NCI-H2171 (cell line): ENCODE measurements around the gene GNB4.
A peak's percentile ranks its signal among the peaks of the same experiment; 100 is the strongest.

Experiments
- DNase-seq: peaks from one replicate; lab custom pipeline; 2025; lab: John Stamatoyannopoulos, UW

GNB4 gene

DNA sequence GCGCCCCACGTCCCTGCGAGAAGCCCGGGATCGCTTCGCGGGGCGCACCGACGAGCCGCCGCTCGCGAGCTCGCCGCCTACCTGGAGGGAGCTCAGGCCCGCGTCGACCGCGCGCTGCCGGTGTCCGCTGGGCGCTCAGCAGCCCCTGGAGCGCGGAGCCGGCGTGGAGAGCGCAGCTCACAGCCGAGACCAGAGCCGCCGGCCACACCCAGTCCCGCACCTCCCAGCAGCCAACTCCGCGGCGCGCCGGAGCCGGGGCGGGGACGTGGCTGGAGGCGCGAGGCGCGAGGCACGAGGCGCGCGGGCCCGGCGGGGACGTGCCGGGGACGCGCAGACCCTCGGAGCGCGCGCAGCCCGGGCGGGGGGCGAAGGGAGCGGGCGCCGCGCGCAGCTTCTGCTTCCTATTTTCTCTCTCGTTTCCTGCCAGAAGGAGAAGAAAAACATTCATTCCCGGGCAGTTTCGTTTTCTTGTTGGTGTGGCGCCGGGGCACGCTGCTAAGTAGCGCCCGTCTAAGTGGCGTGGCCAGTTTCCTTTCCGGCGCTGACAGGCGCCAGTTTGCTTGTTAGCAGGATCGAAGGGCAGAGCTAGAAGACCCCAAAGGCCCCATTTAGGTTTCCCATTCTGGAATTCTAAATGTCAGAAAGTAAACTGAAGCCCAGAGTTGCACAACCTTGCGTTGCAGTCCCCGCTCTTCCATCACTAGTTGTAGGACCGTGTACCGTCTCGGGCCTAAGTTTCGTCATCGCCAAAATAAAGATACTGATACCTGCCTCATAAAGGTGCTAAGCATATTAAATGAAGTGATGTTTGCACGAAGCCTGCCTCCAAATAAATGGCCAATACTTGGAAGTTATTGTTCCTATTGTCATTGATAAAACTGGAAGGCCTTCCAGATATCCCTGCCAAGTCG is at the start of gene GNB4:
Gene GNB4, minus strand, starts transcription at position 206 of the 911 bp plus-strand sequence. CDS start 25,270 bp downstream, outside the sequence.
- DNase-seq, result peak; percentile 82

GRCh38 chr3:179495483-179495882 is 44.2 kb upstream of the GNB4 start:
- no peak for DNase-seq

- DNase-seq, result no peak
Observed at GRCh38 chr3:179493260-179493659, 42.0 kb upstream of the GNB4 start.

GRCh38 chr3:179488213-179488612 is 36.9 kb upstream of the GNB4 start:
- no peak for DNase-seq

- DNase-seq, result no peak
Observed at GRCh38 chr3:179486806-179487205, 35.5 kb upstream of the GNB4 start.

DNA sequence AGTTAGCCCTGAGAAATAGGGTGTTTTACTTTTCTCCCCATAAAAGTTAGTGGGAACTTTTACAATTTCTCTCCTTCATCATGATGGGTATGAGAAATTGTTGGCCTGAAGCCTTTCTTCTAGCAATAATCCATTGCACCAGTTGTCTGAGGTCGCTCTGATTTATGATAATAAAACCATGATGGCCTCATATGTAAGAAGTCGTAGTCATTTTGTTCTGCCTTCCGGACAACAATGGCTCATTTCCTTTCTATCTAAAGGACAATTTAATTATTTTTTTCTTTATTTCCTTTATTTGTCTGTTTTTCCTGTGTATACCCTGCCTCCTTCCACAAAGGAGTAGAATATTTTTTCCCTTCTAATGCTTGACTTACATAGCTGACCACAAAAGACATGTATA is 31.6 kb upstream of the GNB4 start:
- no peak for DNase-seq

DNA sequence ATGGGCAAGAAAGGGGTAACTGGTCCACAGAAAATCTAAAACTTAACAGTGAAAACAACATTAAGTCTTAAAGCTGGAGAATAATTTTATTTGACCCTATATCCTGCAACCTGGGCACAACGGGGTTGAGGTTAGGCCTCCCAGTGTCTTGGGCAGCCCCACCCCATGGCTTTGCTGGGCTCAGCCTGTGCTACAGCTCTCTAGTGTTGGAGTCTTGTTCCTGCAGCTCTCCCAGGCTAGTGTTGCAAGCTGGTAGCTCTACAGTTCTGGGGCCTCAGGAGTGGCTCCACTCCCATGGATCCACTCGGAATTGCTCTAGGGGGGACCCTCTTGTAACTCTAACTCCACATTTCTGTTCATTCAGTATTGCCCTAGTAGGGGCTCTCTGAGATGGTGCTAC is 24.9 kb upstream of the GNB4 start:
- DNase-seq, result no peak

DNA sequence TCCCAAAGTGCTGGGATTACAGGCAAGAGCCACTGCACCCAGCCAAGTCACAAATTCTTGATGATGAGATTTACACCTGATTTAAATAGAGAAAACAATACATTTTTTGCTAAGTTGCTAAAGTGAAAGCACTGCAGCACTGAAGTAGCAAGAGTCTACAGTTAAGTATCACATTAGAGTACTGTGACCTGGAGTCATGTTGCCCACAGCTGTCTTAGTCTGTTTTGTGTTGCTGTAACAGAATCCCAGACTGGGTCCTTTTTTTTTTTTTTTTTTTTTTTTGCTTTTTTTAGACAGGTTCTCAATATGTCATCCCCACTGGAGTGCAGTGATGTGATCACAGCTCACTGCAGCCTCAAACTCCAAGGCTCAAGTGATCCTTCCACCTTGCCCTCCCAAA is 23.2 kb upstream of the GNB4 start:
- DNase-seq, result peak; percentile 74

GRCh38 chr3:179473565-179473964 is 22.3 kb upstream of the GNB4 start:
- no peak for DNase-seq

DNA sequence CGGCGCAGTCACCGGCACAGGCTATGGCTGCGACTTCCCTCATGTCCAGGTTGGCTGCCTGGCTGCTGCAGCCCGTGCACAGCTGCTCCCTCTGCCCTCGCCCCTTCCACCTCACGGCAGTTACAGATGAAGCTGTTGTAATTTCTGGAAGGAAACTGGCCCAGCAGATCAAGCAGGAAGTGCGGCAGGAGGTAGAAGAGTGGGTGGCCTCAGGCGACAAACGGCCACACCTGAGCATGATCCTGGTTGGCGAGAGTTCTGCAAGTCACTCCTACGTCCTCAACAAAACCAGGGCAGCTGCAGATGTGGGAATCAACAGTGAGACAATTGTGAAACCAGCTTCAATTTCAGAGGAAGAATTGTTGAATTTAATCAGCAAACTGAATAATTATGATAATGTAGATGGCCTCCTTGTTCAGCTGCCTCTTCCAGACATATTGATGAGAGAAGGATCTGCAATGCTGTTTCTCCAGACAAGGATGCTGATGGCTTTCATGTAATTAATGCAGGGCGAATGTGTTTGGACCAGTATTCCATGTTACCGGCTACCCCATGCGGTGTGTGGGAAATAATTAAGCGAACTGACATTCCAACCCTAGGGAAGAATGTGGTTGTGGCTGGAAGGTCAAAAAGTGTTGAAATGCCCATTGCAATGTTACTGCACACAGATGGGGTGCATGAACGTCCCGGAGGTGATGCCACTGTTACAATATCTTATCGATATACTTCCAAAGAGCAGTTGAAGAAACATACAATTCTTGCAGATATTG is 13.2 kb upstream of the GNB4 start:
- DNase-seq, result no peak

GRCh38 chr3:179463319-179463718 is 12.0 kb upstream of the GNB4 start:
- no peak for DNase-seq

- DNase-seq, result no peak
Observed at GRCh38 chr3:179460260-179460659, 9.0 kb upstream of the GNB4 start.

- DNase-seq, result no peak
Observed at GRCh38 chr3:179455954-179456353, 4.7 kb upstream of the GNB4 start.

DNA sequence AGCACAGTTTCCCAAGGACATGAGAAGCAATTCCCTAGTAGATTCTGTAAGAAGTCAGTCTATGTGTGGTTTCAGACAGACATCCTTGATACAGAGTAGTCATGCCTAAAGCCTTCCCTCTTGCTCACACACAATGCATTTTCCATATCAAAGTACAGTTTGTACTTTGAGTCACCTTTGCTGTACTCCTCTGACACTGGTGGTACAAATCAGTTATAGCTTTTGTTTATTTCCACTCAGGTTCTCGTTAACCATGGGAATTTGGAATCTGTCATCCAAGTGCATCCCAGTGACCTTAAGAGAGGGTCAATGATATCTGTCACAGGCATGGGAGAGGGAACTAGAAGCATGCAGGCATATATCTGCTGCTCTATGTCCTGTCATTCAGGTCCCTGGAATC is 3.6 kb upstream of the GNB4 start:
- DNase-seq, result no peak

- no peak for DNase-seq
Observed at GRCh38 chr3:179453967-179454366, 2.7 kb upstream of the GNB4 start.

- DNase-seq, result no peak
Observed at GRCh38 chr3:179452872-179453271, 1.6 kb upstream of the GNB4 start.

GRCh38 chr3:179452176-179452564 is 900 bp upstream of the GNB4 start:
- DNase-seq, result no peak

DNA sequence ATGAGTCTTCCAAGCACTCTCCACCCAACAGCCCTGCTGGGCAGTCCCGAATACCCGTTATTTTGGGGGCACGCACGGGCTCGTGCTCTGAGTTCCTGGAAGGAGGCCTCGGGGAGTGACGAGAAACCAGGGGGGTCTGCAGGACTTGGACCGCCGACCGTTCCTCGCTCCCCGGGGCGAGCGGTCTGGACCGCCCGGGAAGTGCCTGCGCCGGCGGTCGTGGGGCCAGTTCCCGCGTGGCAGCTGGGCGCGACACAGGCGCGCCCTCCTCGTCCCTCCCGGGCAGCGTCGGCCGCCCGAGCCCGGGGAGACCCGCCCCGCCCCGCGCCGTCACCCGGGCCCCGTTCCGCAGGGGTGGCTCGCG is 387 bp downstream of the GNB4 start:
- peak; percentile 5 for DNase-seq

DNA sequence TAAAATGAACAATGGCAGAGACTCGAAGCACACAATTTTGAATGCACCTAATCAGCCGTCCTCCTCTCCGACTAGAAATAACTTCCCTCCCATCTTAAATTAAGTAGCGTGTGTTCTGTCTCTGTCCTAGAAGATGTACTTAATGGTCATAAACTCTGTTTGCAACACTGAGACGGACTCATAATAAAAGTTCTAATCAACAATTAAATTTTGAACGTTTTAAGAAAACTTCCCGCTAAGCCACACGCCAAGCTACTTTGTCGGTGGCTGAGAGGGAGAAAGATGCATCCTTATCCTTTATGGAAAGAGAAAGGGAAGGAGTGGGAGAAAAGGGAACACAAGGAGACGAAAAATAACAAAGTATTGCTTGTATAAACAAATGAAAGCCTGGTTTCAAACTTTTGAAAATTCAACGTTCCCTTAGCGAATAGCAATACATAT is 989 bp downstream of the GNB4 start:
- DNase-seq, result no peak

GRCh38 chr3:179449636-179450035 is 1.6 kb downstream of the GNB4 start:
- DNase-seq, result no peak

GRCh38 chr3:179447251-179447650 is 4.0 kb downstream of the GNB4 start:
- DNase-seq, result no peak

DNA sequence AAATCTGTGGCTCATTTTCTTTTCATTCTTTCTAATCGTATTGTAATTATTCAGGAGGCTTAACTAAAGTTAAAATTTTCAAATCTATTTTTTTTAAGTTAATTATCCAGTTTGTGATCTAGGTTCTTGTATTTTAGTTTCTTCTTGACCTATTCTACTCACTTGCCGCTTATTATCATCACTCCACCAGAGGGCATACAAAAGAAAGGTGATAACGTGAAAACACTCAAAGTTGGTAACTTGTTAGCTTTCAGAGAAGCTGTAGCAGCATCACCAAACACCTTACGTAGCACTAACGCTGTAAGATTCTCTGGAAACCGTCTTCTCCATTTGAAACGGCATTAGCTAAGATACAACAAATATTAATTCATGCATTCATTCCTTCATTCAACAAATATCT is 4.8 kb downstream of the GNB4 start:
- DNase-seq, result no peak

- DNase-seq, result no peak
Observed at GRCh38 chr3:179438841-179439240, 12.4 kb downstream of the GNB4 start.
